DND-41 (cell line): ENCODE measurements around the gene SENP3.

Experiments
- CTCF ChIP-seq: IDR thresholded peaks from 2 replicates; pipeline ENCODE4 v1.5.1; 2012; ENCODE audit warnings: borderline replicate concordance, low read length, moderate library complexity, mild to moderate bottlenecking; ENCODE audit not compliant: poor library complexity, severe bottlenecking; ENCODE audit errors: extremely low read depth
- EZH2 ChIP-seq: IDR thresholded peaks from 3 replicates; pipeline ENCODE4 v1.6.1; 2012; ENCODE audit warnings: borderline replicate concordance, low read depth, mild to moderate bottlenecking, moderate library complexity, low read length, inconsistent platforms; ENCODE audit not compliant: severe bottlenecking

GRCh38 chr17:7576432-7576937, 14.8 kb downstream of the SENP3 start:
- TF ChIP-seq CTCF (no peak), EZH2 (no peak)
